Measurements from ENCODE around the gene AADACL3.

Gene AADACL3

GRCh38 chr1:12739613-12740012 lies 23.7 kb downstream of the AADACL3 start:
- TF ChIP-seq, protein P1, sequence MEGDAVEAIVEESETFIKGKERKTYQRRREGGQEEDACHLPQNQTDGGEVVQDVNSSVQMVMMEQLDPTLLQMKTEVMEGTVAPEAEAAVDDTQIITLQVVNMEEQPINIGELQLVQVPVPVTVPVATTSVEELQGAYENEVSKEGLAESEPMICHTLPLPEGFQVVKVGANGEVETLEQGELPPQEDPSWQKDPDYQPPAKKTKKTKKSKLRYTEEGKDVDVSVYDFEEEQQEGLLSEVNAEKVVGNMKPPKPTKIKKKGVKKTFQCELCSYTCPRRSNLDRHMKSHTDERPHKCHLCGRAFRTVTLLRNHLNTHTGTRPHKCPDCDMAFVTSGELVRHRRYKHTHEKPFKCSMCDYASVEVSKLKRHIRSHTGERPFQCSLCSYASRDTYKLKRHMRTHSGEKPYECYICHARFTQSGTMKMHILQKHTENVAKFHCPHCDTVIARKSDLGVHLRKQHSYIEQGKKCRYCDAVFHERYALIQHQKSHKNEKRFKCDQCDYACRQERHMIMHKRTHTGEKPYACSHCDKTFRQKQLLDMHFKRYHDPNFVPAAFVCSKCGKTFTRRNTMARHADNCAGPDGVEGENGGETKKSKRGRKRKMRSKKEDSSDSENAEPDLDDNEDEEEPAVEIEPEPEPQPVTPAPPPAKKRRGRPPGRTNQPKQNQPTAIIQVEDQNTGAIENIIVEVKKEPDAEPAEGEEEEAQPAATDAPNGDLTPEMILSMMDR (IDR thresholded peaks at IDR 0.05; ENCODE audit: extremely low read depth, missing control alignments): no peak
- DNase-seq (ENCODE audit: low spot score): no peak

GRCh38 chr1:12741946-12742345 lies 26.0 kb downstream of the AADACL3 start:
- DNase-seq (ENCODE audit: low spot score): no peak
- TF ChIP-seq, protein P1 (IDR thresholded peaks at IDR 0.05; ENCODE audit: extremely low read depth, missing control alignments): no peak

DNA sequence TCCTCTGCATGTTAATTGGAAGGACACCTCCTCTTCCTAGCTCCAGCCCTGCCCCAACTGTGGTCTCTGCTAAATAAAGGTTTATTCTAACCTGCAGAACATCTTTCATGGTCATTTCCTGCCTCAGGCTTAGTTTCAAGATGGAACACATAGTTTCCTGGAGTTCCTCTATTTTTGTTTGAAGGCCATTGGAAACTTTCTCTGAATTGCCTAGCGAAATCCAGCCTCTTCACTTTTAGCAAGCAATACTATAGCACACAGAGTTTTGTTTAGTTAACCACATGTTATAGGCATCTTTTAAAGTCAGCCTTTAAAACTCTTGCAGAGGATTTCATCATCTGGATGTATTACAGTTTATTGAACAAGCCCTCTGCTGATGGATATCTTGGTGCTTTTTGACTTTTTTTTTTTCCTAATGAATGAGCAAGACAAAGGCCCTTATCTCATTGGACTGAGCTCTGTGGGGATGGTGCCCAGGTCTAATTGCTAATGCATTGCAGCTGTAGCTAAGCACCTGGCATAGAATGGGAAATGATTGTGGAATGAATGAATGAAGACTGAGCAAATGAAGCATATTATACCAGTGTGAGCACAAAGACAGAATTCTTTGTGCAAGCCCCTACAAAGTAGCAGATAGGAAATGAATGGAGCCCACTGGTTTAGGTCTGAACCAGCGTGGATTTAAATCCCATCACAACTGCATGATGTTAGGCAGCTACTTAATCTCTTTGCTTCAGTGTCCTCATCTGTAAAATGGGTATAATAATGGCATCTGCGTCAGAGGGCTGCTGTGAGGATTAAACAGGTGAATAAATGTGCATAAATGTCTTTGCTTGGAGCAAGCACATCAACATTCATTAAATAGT lies 29.4 kb downstream of the AADACL3 start:
- TF ChIP-seq, protein P1 (IDR thresholded peaks at IDR 0.05; ENCODE audit: extremely low read depth, missing control alignments): no peak
- DNase-seq (ENCODE audit: low spot score): no peak

DNA sequence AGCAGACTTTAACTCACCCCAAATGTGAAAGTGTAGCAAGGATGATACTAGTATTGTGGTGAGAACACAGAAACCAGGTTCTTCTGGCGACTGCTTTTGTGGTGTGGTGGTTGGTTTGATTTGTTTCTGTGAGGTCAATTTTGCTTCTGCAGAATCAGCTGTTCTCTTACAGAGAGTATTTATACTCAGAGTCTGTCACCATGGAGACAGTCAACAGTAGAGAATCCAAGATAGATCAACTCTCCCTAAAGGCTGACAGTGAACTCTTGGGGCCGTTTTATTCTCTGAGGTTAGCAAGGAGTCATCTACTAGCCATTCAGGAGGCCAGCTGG lies 30.0 kb downstream of the AADACL3 start, which contains the start of gene CFAP107:
TSS of gene CFAP107 (plus strand) at position 209 of the 332 bp plus-strand sequence. CDS start 231 bp downstream, outside the sequence.
- no peak for DNase-seq (ENCODE audit: low spot score)

GRCh38 chr1:12748778-12749355 lies 33.0 kb downstream of the AADACL3 start:
- no peak for DNase-seq (ENCODE audit: low spot score)
- TF ChIP-seq, protein P1 (IDR thresholded peaks at IDR 0.05; ENCODE audit: extremely low read depth, missing control alignments): no peak

More for the DNA sequence above, 30.0 kb downstream of the AADACL3 start, which contains the start of gene CFAP107:
- TF ChIP-seq, protein P1 (IDR thresholded peaks at IDR 0.05; ENCODE audit: extremely low read depth, missing control alignments): no peak

- TF ChIP-seq, protein P1 (IDR thresholded peaks at IDR 0.05; ENCODE audit: extremely low read depth, missing control alignments): no peak
- no peak for DNase-seq (ENCODE audit: low spot score)
Measured at GRCh38 chr1:12754738-12755137, 38.8 kb downstream of the AADACL3 start.

GRCh38 chr1:12756273-12756672 lies 40.4 kb downstream of the AADACL3 start:
- DNase-seq (ENCODE audit: low spot score): no peak
- TF ChIP-seq, protein P1 (IDR thresholded peaks at IDR 0.05; ENCODE audit: extremely low read depth, missing control alignments): no peak

Data from GM20000 (cell line).